Measurements from ENCODE around the gene IL1RAPL1.

DNA sequence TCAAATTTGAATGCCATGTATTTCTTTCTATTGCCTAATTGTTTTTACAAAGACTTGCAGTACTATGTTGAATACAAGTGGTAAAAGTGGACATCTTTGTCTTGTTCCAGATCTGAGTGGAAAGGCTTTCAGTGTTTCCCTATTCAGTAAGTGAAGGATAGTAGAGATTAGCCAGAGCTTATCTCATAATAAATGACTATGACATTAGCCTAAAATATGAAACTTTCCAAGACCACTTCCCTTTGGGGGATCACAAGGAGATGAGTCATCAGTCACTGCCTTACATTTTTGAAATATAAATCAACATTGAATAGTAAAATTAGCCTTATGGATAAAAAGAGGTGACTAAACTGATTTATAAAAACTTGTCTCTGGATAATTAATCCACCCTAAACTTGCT is 1074.0 kb downstream of the IL1RAPL1 start:
- no peak for TF ChIP-seq CTCF (IDR thresholded peaks at IDR 0.05; ENCODE audit: insufficient read depth, low read length, poor library complexity, severe bottlenecking)
- TF ChIP-seq EZH2phosphoT487 (conservative IDR thresholded peaks at IDR 0.05; ENCODE audit: low read length): no peak
